HEK293 (cell line): Measurements from ENCODE around the gene EFHC1.

Experiments used
- CTCF ChIA-PET: fragments of 350-600 bp; formaldehyde crosslinking; extraction: SDS; loops from one replicate; lab custom pipeline; 2021; ENCODE audit warnings: antibody characterized with exemption; lab: Yijun Ruan, JAX
- POLR2A ChIA-PET: fragments of 300-600 bp; formaldehyde crosslinking; extraction: SDS; loops from one replicate; lab custom pipeline; 2020; ENCODE audit warnings: antibody characterized with exemption, inconsistent platforms; lab: Yijun Ruan, JAX
- H3K27ac ChIP-seq: fragments of 200-500 bp; sonication (Bioruptor generic); 2 replicates; pipeline ENCODE4 v1.5.1; 2014; ENCODE audit warnings: low read depth, low read length, control low read depth, inconsistent platforms; ENCODE audit errors: extremely low read depth
- H3K36me3 ChIP-seq, 2 experiments: fragments of 200-500 bp in 1 of 2; sonication (Bioruptor generic) in 1 of 2; 1 replicate in 1 of 2; 2 replicates in 1 of 2; pipeline ENCODE4 v1.5.1; 2014 to 2017; ENCODE audit warnings: inconsistent platforms in 2 of 2, low read length in 2 of 2; ENCODE audit not compliant: control insufficient read depth in 2 of 2, insufficient read depth in 1 of 2
- H3K4me1 ChIP-seq: fragments of 200-500 bp; sonication (Bioruptor generic); 2 replicates; pipeline ENCODE4 v1.5.1; 2014; ENCODE audit warnings: mild to moderate bottlenecking, low read length, inconsistent platforms; ENCODE audit not compliant: control insufficient read depth, insufficient read depth
- H3K4me3 ChIP-seq: 2 replicates; pipeline ENCODE4 v1.5.1; 2011; ENCODE audit warnings: low read depth, mild to moderate bottlenecking, control low read depth, low read length, moderate library complexity
- H3K9me3 ChIP-seq: fragments of 200-500 bp; sonication (Bioruptor generic); 2 replicates; pipeline ENCODE4 v1.5.1; 2014; ENCODE audit warnings: low read depth, low read length, inconsistent platforms; ENCODE audit not compliant: control insufficient read depth, insufficient read depth
- GLIS1 ChIP-seq: fragments of 450-650 bp; formaldehyde crosslinking; IDR thresholded peaks from 2 replicates; pipeline ENCODE4 v1.5.1; 2016; ENCODE audit warnings: missing biosample characterization, missing genetic modification characterization
- GLIS2 ChIP-seq: fragments of 450-650 bp; formaldehyde crosslinking; IDR thresholded peaks from 2 replicates; pipeline ENCODE4 v1.5.1; 2016; ENCODE audit warnings: missing biosample characterization, missing genetic modification characterization
- KLF1 ChIP-seq: fragments of 450-650 bp; formaldehyde crosslinking; IDR thresholded peaks from 2 replicates; pipeline ENCODE4 v1.5.1; 2016; ENCODE audit warnings: missing biosample characterization, missing genetic modification characterization
- KLF10 ChIP-seq: fragments of 450-650 bp; IDR thresholded peaks from 2 replicates; pipeline ENCODE4 v1.5.1; 2018; ENCODE audit warnings: missing biosample characterization, mild to moderate bottlenecking, missing genetic modification characterization
- YY1 ChIP-seq: fragments of 450-650 bp; formaldehyde crosslinking; IDR thresholded peaks from 2 replicates; pipeline ENCODE4 v1.5.1; 2018; ENCODE audit warnings: missing biosample characterization, missing genetic modification characterization
- ZBTB26 ChIP-seq: fragments of 450-650 bp; formaldehyde crosslinking; optimal IDR thresholded peaks from 2 replicates; pipeline ENCODE3; 2016; ENCODE audit warnings: missing biosample characterization, mild to moderate bottlenecking, missing genetic modification characterization
- ZNF140 ChIP-seq: fragments of 450-650 bp; formaldehyde crosslinking; IDR thresholded peaks from 2 replicates; pipeline ENCODE4 v1.5.1; 2016; ENCODE audit warnings: missing biosample characterization, missing genetic modification characterization
- ZNF175 ChIP-seq: fragments of 450-650 bp; formaldehyde crosslinking; IDR thresholded peaks from 2 replicates; pipeline ENCODE4 v1.5.1; 2016; ENCODE audit warnings: missing biosample characterization, missing genetic modification characterization
- ZNF239 ChIP-seq: fragments of 450-650 bp; formaldehyde crosslinking; IDR thresholded peaks from 2 replicates; pipeline ENCODE4 v1.5.1; 2016; ENCODE audit warnings: missing biosample characterization, missing genetic modification characterization
- ZNF335 ChIP-seq: fragments of 450-650 bp; formaldehyde crosslinking; conservative IDR thresholded peaks from 2 replicates; pipeline ENCODE4 v1.5.1; 2016; ENCODE audit warnings: missing biosample characterization, missing genetic modification characterization
- ZNF350 ChIP-seq: fragments of 450-650 bp; formaldehyde crosslinking; IDR thresholded peaks from 2 replicates; pipeline ENCODE4 v1.5.0; 2017; ENCODE audit warnings: missing biosample characterization, mild to moderate bottlenecking, missing genetic modification characterization
- ZNF530 ChIP-seq: fragments of 450-650 bp; formaldehyde crosslinking; IDR thresholded peaks from 2 replicates; pipeline ENCODE4 v1.5.1; 2016; ENCODE audit warnings: low read depth, missing biosample characterization, missing genetic modification characterization
- ZNF623 ChIP-seq: fragments of 450-650 bp; formaldehyde crosslinking; IDR thresholded peaks from 2 replicates; pipeline ENCODE4 v1.5.1; 2016; ENCODE audit warnings: missing biosample characterization, missing genetic modification characterization
- ZNF670 ChIP-seq: fragments of 450-650 bp; formaldehyde crosslinking; IDR thresholded peaks from 2 replicates; pipeline ENCODE4 v1.5.1; 2016; ENCODE audit warnings: missing biosample characterization, missing genetic modification characterization, low read depth
- ZSCAN23 ChIP-seq: fragments of 450-650 bp; formaldehyde crosslinking; IDR thresholded peaks from 2 replicates; pipeline ENCODE4 v1.5.1; 2016; ENCODE audit warnings: missing biosample characterization, missing genetic modification characterization
- TF ChIP-seq, protein P1 (sequence below): fragments of 450-650 bp; formaldehyde crosslinking; IDR thresholded peaks from 2 replicates; pipeline ENCODE4 v1.5.1; 2016; ENCODE audit warnings: missing biosample characterization, missing genetic modification characterization
- TF ChIP-seq, protein P2 (sequence below): fragments of 450-650 bp; formaldehyde crosslinking; IDR thresholded peaks from 2 replicates; pipeline ENCODE4 v1.5.1; 2016; ENCODE audit warnings: missing biosample characterization, missing genetic modification characterization
- TF ChIP-seq, protein P3 (sequence below): fragments of 450-650 bp; formaldehyde crosslinking; IDR thresholded peaks from 2 replicates; pipeline ENCODE4 v1.5.1; 2016; ENCODE audit warnings: missing biosample characterization, missing genetic modification characterization
- TF ChIP-seq, protein P4 (sequence below): fragments of 450-650 bp; formaldehyde crosslinking; IDR thresholded peaks from 2 replicates; pipeline ENCODE4 v1.5.1; 2016; ENCODE audit warnings: missing biosample characterization, missing genetic modification characterization, borderline replicate concordance
- TF ChIP-seq, protein P5 (sequence below): fragments of 450-650 bp; formaldehyde crosslinking; IDR thresholded peaks from 2 replicates; pipeline ENCODE4 v1.5.1; 2016; ENCODE audit warnings: missing biosample characterization, missing genetic modification characterization

Gene EFHC1

DNA sequence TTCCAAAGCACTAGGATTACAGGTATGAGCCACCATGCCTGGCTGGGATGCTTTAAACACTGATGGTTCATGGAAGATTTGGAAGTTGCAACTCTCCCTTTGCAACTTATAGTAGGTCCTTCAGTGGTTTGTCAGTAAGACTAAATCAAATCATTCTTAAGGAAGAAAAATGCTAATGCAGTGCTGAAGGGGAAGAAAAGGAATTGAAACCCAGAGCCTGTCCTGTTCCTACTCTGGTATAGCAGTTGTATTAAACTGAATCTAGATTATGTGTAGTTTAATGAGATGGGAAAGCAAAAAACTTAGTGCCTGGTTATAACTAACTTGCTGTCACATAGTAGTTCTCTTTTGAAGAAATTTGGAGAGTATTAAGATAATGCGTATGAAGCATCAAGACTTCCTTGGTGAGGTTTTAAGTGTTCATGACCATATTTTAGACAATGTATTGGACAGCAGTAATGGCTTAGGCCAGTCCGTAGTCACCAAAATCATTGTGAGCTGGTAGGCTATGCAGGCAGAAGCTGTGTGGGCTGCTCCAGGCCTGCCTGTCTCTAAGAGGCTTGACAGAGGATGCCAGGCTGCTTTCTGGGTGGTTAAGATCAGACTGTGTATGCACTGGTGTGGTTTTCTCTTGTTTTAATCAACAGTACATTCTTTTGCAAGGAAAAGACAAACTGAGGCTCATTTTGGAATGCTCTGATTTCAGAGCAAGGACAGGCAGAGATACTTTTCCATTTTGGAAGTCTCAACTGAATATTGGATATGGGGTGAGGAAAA, 44.2 kb upstream of the EFHC1 start:
- CTCF ChIA-PET, result interaction anchor here (0.6 to 2.1 kb wide), 5 partner anchors 13 to 918 kb away, joined by 3 to 10 read pairs (median 4); no protein-coding TSS in a partner anchor
- no peaks in the 10 kb centered on the region; a peak in 1 of 3 replicates for H3K36me3 ChIP-seq
- no peaks in the 10 kb centered on the region for H3K4me1 ChIP-seq
- no peaks in the 10 kb centered on the region for H3K9me3 ChIP-seq
- POLR2A ChIA-PET, result interaction anchor here (1.1 kb wide), 1 partner anchor 91 kb away, joined by 5 read pairs; the partner anchor contains the start of gene MCM3
- H3K4me3 ChIP-seq, result no peak overlapping the region
- H3K27ac ChIP-seq, result no peak overlapping the region
- TF ChIP-seq ZNF239 (tag by site-specific recombination), result no peak
- TF ChIP-seq ZNF350, result no peak

DNA sequence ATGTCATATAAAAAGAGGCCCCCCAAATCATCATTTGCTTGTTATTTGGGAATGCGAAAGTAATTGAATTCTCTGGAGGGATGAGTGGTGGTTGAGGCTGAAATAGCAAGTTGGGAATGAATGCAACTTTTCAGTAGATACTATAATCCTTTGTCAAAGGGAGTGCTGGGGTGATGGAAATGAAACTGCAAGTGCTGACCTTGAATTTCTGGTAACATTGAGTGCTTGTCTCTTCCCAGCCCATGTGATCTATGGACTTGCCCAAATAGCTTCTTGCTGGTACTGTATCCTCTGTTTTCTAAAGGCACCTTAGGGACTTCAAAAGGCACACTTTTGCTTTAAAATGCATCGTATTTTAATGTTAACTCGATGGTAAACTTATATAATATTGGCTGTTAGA, 43.4 kb upstream of the EFHC1 start:
- CTCF ChIA-PET, result interaction anchor here (1.1 to 1.6 kb wide), 4 partner anchors 17 to 113 kb away, joined by 3 to 10 read pairs (median 4); no protein-coding TSS in a partner anchor
- Histone ChIP-seq H3K27ac (no peak overlapping the region), H3K36me3 (no peaks in the 10 kb centered on the region; a peak in 1 of 3 replicates), H3K9me3 (no peaks in the 10 kb centered on the region), H3K4me1 (no peaks in the 10 kb centered on the region), H3K4me3 (no peak overlapping the region)
- POLR2A ChIA-PET, result interaction anchor here (1.5 kb wide), 1 partner anchor 92 kb away, joined by 4 read pairs; the partner anchor contains the start of gene MCM3
- TF ChIP-seq, protein P1, sequence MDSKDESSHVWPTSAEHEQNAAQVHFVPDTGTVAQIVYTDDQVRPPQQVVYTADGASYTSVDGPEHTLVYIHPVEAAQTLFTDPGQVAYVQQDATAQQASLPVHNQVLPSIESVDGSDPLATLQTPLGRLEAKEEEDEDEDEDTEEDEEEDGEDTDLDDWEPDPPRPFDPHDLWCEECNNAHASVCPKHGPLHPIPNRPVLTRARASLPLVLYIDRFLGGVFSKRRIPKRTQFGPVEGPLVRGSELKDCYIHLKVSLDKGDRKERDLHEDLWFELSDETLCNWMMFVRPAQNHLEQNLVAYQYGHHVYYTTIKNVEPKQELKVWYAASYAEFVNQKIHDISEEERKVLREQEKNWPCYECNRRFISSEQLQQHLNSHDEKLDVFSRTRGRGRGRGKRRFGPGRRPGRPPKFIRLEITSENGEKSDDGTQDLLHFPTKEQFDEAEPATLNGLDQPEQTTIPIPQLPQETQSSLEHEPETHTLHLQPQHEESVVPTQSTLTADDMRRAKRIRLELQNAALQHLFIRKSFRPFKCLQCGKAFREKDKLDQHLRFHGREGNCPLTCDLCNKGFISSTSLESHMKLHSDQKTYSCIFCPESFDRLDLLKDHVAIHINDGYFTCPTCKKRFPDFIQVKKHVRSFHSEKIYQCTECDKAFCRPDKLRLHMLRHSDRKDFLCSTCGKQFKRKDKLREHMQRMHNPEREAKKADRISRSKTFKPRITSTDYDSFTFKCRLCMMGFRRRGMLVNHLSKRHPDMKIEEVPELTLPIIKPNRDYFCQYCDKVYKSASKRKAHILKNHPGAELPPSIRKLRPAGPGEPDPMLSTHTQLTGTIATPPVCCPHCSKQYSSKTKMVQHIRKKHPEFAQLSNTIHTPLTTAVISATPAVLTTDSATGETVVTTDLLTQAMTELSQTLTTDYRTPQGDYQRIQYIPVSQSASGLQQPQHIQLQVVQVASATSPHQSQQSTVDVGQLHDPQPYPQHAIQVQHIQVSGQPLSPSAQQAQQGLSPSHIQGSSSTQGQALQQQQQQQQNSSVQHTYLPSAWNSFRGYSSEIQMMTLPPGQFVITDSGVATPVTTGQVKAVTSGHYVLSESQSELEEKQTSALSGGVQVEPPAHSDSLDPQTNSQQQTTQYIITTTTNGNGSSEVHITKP (tag by site-specific recombination), result no peak
- TF ChIP-seq ZBTB26 (no peak), ZNF670 (tag by site-specific recombination) (no peak), ZNF335 (tag by site-specific recombination) (no peak), GLIS2 (tag by site-specific recombination) (no peak), KLF10 (tag by site-specific recombination) (no peak), YY1 (tag by site-specific recombination) (no peak), ZNF175 (no peak), ZNF140 (no peak), ZNF530 (tag by site-specific recombination) (no peak), KLF1 (no peak), GLIS1 (no peak), ZNF623 (no peak), ZSCAN23 (tag by site-specific recombination) (no peak)
- TF ChIP-seq, protein P2, sequence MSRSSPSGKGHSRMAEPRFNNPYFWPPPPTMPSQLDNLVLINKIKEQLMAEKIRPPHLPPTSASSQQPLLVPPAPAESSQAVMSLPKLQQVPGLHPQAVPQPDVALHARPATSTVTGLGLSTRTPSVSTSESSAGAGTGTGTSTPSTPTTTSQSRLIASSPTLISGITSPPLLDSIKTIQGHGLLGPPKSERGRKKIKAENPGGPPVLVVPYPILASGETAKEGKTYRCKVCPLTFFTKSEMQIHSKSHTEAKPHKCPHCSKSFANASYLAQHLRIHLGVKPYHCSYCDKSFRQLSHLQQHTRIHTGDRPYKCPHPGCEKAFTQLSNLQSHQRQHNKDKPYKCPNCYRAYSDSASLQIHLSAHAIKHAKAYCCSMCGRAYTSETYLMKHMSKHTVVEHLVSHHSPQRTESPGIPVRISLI (tag by site-specific recombination), result no peak
- TF ChIP-seq, protein P3, sequence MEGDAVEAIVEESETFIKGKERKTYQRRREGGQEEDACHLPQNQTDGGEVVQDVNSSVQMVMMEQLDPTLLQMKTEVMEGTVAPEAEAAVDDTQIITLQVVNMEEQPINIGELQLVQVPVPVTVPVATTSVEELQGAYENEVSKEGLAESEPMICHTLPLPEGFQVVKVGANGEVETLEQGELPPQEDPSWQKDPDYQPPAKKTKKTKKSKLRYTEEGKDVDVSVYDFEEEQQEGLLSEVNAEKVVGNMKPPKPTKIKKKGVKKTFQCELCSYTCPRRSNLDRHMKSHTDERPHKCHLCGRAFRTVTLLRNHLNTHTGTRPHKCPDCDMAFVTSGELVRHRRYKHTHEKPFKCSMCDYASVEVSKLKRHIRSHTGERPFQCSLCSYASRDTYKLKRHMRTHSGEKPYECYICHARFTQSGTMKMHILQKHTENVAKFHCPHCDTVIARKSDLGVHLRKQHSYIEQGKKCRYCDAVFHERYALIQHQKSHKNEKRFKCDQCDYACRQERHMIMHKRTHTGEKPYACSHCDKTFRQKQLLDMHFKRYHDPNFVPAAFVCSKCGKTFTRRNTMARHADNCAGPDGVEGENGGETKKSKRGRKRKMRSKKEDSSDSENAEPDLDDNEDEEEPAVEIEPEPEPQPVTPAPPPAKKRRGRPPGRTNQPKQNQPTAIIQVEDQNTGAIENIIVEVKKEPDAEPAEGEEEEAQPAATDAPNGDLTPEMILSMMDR (tag by site-specific recombination), result no peak
- TF ChIP-seq, protein P4, sequence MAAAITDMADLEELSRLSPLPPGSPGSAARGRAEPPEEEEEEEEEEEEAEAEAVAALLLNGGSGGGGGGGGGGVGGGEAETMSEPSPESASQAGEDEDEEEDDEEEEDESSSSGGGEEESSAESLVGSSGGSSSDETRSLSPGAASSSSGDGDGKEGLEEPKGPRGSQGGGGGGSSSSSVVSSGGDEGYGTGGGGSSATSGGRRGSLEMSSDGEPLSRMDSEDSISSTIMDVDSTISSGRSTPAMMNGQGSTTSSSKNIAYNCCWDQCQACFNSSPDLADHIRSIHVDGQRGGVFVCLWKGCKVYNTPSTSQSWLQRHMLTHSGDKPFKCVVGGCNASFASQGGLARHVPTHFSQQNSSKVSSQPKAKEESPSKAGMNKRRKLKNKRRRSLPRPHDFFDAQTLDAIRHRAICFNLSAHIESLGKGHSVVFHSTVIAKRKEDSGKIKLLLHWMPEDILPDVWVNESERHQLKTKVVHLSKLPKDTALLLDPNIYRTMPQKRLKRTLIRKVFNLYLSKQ, result no peak
- TF ChIP-seq, protein P5, sequence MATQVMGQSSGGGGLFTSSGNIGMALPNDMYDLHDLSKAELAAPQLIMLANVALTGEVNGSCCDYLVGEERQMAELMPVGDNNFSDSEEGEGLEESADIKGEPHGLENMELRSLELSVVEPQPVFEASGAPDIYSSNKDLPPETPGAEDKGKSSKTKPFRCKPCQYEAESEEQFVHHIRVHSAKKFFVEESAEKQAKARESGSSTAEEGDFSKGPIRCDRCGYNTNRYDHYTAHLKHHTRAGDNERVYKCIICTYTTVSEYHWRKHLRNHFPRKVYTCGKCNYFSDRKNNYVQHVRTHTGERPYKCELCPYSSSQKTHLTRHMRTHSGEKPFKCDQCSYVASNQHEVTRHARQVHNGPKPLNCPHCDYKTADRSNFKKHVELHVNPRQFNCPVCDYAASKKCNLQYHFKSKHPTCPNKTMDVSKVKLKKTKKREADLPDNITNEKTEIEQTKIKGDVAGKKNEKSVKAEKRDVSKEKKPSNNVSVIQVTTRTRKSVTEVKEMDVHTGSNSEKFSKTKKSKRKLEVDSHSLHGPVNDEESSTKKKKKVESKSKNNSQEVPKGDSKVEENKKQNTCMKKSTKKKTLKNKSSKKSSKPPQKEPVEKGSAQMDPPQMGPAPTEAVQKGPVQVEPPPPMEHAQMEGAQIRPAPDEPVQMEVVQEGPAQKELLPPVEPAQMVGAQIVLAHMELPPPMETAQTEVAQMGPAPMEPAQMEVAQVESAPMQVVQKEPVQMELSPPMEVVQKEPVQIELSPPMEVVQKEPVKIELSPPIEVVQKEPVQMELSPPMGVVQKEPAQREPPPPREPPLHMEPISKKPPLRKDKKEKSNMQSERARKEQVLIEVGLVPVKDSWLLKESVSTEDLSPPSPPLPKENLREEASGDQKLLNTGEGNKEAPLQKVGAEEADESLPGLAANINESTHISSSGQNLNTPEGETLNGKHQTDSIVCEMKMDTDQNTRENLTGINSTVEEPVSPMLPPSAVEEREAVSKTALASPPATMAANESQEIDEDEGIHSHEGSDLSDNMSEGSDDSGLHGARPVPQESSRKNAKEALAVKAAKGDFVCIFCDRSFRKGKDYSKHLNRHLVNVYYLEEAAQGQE, result no peak
